HCT116 (cell line): Measurements from ENCODE around the gene PVALEF. TPM values are rescaled to one million over a fixed set of nuclear protein-coding genes. Genes with fewer than 3 reads are reported as not detected.

Experiments
- ATAC-seq: fragments of 200-7000 bp; cut with Tn5 transposase; 2 replicates; pipeline ENCODE4 v1.9.1; 2020; ENCODE audit warnings: mild to moderate bottlenecking, moderate library complexity
- BruUV-seq: library from RNA; stranded (reverse); fragments of 400-500 nt; replicated peaks from 2 replicates; lab custom pipeline; 2021; lab: Mats Ljungman, UMichigan
- CTCF ChIA-PET: fragments of 300-600 bp; sonication (Branson Sonifier 250); formaldehyde crosslinking; loops from one replicate; lab custom pipeline; 2021; ENCODE audit warnings: antibody characterized with exemption; lab: Charles Lee
- POLR2A ChIA-PET: fragments of 300-600, 350-600 bp; sonication (Branson Sonifier 250); formaldehyde crosslinking; loops from one replicate; lab custom pipeline; 2021; ENCODE audit warnings: antibody characterized with exemption; lab: Charles Lee
- RAD21 ChIA-PET, 2 experiments: fragments of 300-600 bp; sonication (Branson Sonifier 250); formaldehyde crosslinking; loops; one replicate each; lab custom pipeline; 2023; ENCODE audit warnings: low total read pairs in 2 of 2; ENCODE audit not compliant: uncharacterized antibody in 2 of 2, unreplicated experiment in 2 of 2, low non-redundant PET in 1 of 2; lab: Charles Lee
- DNase-seq: peaks from one replicate; pipeline ENCODE4 v3.0.0-alpha.2; 2010; ENCODE audit warnings: low read depth, low spot score
- H2AFZ ChIP-seq: fragments of 200-600 bp; shearing (Covaris generic), sonication (generic); 2 replicates; pipeline ENCODE4 v1.6.1; 2017; ENCODE audit warnings: low read depth, mixed run types, mixed read lengths, antibody characterized with exemption, low read length; ENCODE audit not compliant: poor library complexity, severe bottlenecking
- H3K27ac ChIP-seq: 2 replicates; pipeline ENCODE4 v1.5.1; 2012; ENCODE audit warnings: low read depth, low read length
- H3K27me3 ChIP-seq: fragments of 200-600 bp; sonication (generic); 2 replicates; pipeline ENCODE4 v1.6.1; 2016; ENCODE audit warnings: mixed run types, low read length, mixed read lengths; ENCODE audit not compliant: insufficient read depth
- H3K36me3 ChIP-seq, 2 experiments: fragments of 200-500 bp in 1 of 2; fragments of 200-600 bp in 1 of 2; sonication (Bioruptor generic) in 1 of 2; sonication (generic) in 1 of 2; 2 replicates each; pipeline versions ENCODE4 v1.5.1 to v1.6.1; 2014 to 2016; ENCODE audit warnings: low read length in 2 of 2, inconsistent platforms in 1 of 2, mixed read lengths in 1 of 2, mixed run types in 1 of 2; ENCODE audit not compliant: insufficient read depth in 2 of 2, control insufficient read depth in 1 of 2
- H3K4me1 ChIP-seq, 2 experiments: fragments of 200-600 bp in 1 of 2; sonication (generic) in 1 of 2; 2 replicates each; pipeline versions ENCODE4 v1.5.1 to v1.6.1; 2012 to 2017; ENCODE audit warnings: low read length in 2 of 2, inconsistent platforms in 1 of 2, mild to moderate bottlenecking in 1 of 2, mixed read lengths in 1 of 2, mixed run types in 1 of 2, moderate library complexity in 1 of 2; ENCODE audit not compliant: insufficient read depth in 2 of 2, control insufficient read depth in 1 of 2
- H3K4me2 ChIP-seq: fragments of 200-600 bp; sonication (generic); 2 replicates; pipeline ENCODE4 v1.6.1; 2017; ENCODE audit warnings: mixed run types, low read length, mixed read lengths
- H3K4me3 ChIP-seq, 2 experiments: fragments of 200-600 bp in 1 of 2; sonication (generic) in 1 of 2; replicated peaks in 1 of 2; 2 replicates each; pipeline ENCODE4 v1.5.1; 2011 to 2016; ENCODE audit warnings: low read length in 2 of 2, control low read depth in 1 of 2, low read depth in 1 of 2, mild to moderate bottlenecking in 1 of 2, mixed read lengths in 1 of 2, mixed run types in 1 of 2
- H3K79me2 ChIP-seq: fragments of 200-600 bp; sonication (generic); 2 replicates; pipeline ENCODE4 v1.6.1; 2017; ENCODE audit warnings: mild to moderate bottlenecking, mixed run types, low read length, moderate library complexity, mixed read lengths; ENCODE audit not compliant: insufficient read depth
- H3K9ac ChIP-seq: fragments of 200-600 bp; sonication (generic); 2 replicates; pipeline ENCODE4 v1.6.1; 2016; ENCODE audit warnings: low read length, mixed read lengths
- H3K9me2 ChIP-seq: fragments of 200-600 bp; sonication (generic), shearing (Covaris generic); 2 replicates; pipeline ENCODE4 v1.6.1; 2017; ENCODE audit warnings: mixed run types, mild to moderate bottlenecking, moderate library complexity; ENCODE audit not compliant: insufficient read depth
- H3K9me3 ChIP-seq, 2 experiments: fragments of 200-500 bp in 1 of 2; fragments of 200-600 bp in 1 of 2; sonication (Bioruptor generic) in 1 of 2; sonication (generic) in 1 of 2; 2 replicates each; pipeline ENCODE4 v1.6.1; 2014 to 2017; ENCODE audit warnings: low read length in 2 of 2, mixed read lengths in 2 of 2, inconsistent platforms in 1 of 2, low read depth in 1 of 2, mild to moderate bottlenecking in 1 of 2, mixed run types in 1 of 2, moderate library complexity in 1 of 2; ENCODE audit not compliant: control insufficient read depth in 1 of 2, insufficient read depth in 1 of 2
- H4K20me1 ChIP-seq: fragments of 200-600 bp; sonication (generic), shearing (Covaris generic); 2 replicates; pipeline ENCODE4 v1.6.1; 2017; ENCODE audit warnings: mixed run types, mild to moderate bottlenecking, moderate library complexity; ENCODE audit not compliant: insufficient read depth
- CEBPB ChIP-seq: IDR thresholded peaks from 2 replicates; pipeline ENCODE4 v1.6.1; 2012; ENCODE audit warnings: low read depth
- EZH2phosphoT487 ChIP-seq: fragments of 200-600 bp; IDR thresholded peaks from 2 replicates; pipeline ENCODE4 v1.6.1; 2018; ENCODE audit warnings: antibody characterized with exemption, borderline replicate concordance
- FOSL1 ChIP-seq: IDR thresholded peaks from 2 replicates; pipeline ENCODE4 v1.6.1; 2012; ENCODE audit warnings: low read depth
- POLR2A ChIP-seq: IDR thresholded peaks from 2 replicates; pipeline ENCODE4 v1.7.0; 2011; ENCODE audit warnings: borderline replicate concordance; ENCODE audit not compliant: insufficient read depth, insufficient read length; ENCODE audit errors: extremely low read depth
- SRF ChIP-seq: IDR thresholded peaks from 2 replicates; pipeline ENCODE4 v1.6.1; 2012; ENCODE audit warnings: low read depth
- YY1 ChIP-seq: IDR thresholded peaks from 2 replicates; pipeline ENCODE4 v1.6.1; 2011; ENCODE audit warnings: low read length, low read depth, moderate library complexity, mild to moderate bottlenecking; ENCODE audit not compliant: insufficient replicate concordance; ENCODE audit errors: extremely low read depth
- ZFX ChIP-seq: fragments of 450-650 bp; IDR thresholded peaks from 2 replicates; pipeline ENCODE4 v1.6.1; 2017
- intact Hi-C: fragments of 100-400 bp; cut with micrococcal nuclease; formaldehyde crosslinking; loops from 2 replicates; pipeline ENCODE4 v1.10.0; 2022
- total RNA-seq: library from RNA; stranded (reverse); gene quantifications from one replicate; pipeline ENCODE4 v1.2.1, GENCODE V29; 2021; ENCODE audit not compliant: unreplicated experiment
- TF ChIP-seq, protein P1 (sequence below): IDR thresholded peaks from 2 replicates; pipeline ENCODE4 v1.6.1; 2012; ENCODE audit warnings: low read depth
- TF ChIP-seq, protein P2 (sequence below): IDR thresholded peaks from 2 replicates; pipeline ENCODE4 v1.6.1; 2011; ENCODE audit warnings: mild to moderate bottlenecking, low read length, moderate library complexity; ENCODE audit not compliant: insufficient replicate concordance; ENCODE audit errors: extremely low read depth
- TF ChIP-seq, protein P3 (sequence below): IDR thresholded peaks from 2 replicates; pipeline ENCODE4 v1.6.1; 2012

PVALEF gene
- total RNA-seq, 1 experiment from 2014 or later = not detected

DNA sequence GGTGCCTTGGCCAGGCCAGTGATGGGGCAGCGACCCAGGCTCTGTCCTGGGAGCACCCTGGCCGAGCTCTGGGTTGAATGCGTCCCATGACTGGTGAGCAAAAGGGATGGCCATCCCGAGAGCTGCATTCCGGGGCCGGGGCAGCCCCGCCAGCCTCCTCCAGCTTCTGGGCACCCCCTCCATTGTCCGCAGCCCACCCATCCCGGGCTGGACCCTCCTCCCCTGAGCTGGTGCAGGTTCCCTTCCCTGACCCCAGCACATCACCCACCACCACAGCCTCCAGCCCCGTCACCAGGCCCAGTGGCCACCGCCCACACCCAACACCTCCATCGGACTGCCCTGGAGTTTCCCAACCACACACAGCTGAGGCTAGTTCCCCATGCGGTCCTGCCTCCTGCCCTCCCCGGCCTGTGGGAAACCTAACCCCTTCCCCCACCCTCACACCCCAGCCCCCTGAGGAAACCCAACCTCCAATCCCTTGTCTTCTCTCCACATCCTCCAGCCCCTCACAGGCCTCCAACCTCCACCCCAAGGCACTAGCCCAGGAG, 16.2 kb upstream of the PVALEF start:
- Histone ChIP-seq H3K27me3 (peaks cover 14% of the 10 kb centered on the region; the same call in 1 of the 2 replicates), H2AFZ (no peak overlapping the region), H4K20me1 (no peaks in the 10 kb centered on the region), H3K4me3 (no peak overlapping the region), H3K27ac (no peak overlapping the region), H3K36me3 (no peaks in the 10 kb centered on the region), H3K4me2 (no peak overlapping the region), H3K79me2 (no peaks in the 10 kb centered on the region), H3K9me2 (no peaks in the 10 kb centered on the region), H3K9me3 (no peaks in the 10 kb centered on the region), H3K4me1 (no peaks in the 10 kb centered on the region), H3K9ac (no peak overlapping the region)
- ChIA-PET CTCF (no interaction called here), POLR2A (no interaction called here), RAD21 (no interaction called here)
- TF ChIP-seq ZFX (no peak), SRF (no peak)
- TF ChIP-seq, protein P1, sequence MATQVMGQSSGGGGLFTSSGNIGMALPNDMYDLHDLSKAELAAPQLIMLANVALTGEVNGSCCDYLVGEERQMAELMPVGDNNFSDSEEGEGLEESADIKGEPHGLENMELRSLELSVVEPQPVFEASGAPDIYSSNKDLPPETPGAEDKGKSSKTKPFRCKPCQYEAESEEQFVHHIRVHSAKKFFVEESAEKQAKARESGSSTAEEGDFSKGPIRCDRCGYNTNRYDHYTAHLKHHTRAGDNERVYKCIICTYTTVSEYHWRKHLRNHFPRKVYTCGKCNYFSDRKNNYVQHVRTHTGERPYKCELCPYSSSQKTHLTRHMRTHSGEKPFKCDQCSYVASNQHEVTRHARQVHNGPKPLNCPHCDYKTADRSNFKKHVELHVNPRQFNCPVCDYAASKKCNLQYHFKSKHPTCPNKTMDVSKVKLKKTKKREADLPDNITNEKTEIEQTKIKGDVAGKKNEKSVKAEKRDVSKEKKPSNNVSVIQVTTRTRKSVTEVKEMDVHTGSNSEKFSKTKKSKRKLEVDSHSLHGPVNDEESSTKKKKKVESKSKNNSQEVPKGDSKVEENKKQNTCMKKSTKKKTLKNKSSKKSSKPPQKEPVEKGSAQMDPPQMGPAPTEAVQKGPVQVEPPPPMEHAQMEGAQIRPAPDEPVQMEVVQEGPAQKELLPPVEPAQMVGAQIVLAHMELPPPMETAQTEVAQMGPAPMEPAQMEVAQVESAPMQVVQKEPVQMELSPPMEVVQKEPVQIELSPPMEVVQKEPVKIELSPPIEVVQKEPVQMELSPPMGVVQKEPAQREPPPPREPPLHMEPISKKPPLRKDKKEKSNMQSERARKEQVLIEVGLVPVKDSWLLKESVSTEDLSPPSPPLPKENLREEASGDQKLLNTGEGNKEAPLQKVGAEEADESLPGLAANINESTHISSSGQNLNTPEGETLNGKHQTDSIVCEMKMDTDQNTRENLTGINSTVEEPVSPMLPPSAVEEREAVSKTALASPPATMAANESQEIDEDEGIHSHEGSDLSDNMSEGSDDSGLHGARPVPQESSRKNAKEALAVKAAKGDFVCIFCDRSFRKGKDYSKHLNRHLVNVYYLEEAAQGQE = no peak
- intact Hi-C loops = no loop called here
- BruUV-seq = no TSS peak
- ATAC-seq (no peak), DNase-seq (no peak)

DNA sequence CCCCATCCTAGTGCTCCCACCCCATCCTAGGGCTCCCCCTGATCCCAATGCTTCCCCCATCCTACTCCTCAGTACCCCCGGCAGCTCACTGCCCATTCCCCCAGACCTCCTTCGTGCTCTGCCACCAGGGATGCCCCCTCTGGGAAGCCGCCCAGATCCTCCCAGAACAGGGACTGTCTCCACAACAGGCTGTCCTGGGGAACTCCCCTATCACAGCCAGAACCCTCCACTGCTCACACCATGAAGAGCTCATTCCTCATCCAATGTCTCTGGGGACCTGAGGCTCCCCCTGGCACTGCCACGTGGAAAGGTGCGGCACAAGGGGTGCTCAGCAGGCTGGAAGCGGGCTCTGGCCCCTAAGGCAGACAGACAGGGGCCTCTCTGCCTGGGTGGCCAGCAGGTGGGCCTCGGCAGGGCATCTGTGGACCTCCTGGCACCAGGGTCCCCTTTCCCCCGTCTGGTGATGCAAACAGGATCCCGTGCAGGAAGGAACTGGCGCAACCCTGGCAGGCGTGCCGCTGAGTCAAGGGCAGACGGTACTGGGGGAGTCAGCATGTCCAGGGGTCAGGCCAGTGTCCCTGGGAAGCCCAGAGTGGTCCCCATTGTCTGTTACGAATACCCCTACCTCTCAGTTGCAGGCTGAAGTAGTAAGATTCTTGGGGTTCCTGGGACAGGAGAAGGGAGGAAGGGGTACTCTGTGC, 14.8 kb upstream of the PVALEF start:
- RAD21 ChIA-PET = no interaction called here
- CTCF ChIA-PET = no interaction called here
- H3K4me1 ChIP-seq = no peaks in the 10 kb centered on the region
- no peaks in the 10 kb centered on the region for H3K9me2 ChIP-seq
- intact Hi-C loops = no loop called here
- no peak overlapping the region for H3K4me2 ChIP-seq
- POLR2A ChIA-PET = no interaction called here
- DNase-seq (no peak), ATAC-seq (no peak)
- peaks cover 14% of the 10 kb centered on the region; the same call in 1 of the 2 replicates for H3K27me3 ChIP-seq
- no peak overlapping the region for H3K4me3 ChIP-seq
- H3K9ac ChIP-seq = no peak overlapping the region
- no peaks in the 10 kb centered on the region for H4K20me1 ChIP-seq
- no peaks in the 10 kb centered on the region for H3K79me2 ChIP-seq
- H3K27ac ChIP-seq = no peak overlapping the region
- H3K9me3 ChIP-seq = no peaks in the 10 kb centered on the region
- no peak overlapping the region for H2AFZ ChIP-seq
- H3K36me3 ChIP-seq = no peaks in the 10 kb centered on the region
- no TSS peak for BruUV-seq
- TF ChIP-seq FOSL1 (no peak), YY1 (no peak), SRF (no peak), CEBPB (no peak), EZH2phosphoT487 (no peak), POLR2A (no peak), ZFX (no peak)
- TF ChIP-seq, protein P2, sequence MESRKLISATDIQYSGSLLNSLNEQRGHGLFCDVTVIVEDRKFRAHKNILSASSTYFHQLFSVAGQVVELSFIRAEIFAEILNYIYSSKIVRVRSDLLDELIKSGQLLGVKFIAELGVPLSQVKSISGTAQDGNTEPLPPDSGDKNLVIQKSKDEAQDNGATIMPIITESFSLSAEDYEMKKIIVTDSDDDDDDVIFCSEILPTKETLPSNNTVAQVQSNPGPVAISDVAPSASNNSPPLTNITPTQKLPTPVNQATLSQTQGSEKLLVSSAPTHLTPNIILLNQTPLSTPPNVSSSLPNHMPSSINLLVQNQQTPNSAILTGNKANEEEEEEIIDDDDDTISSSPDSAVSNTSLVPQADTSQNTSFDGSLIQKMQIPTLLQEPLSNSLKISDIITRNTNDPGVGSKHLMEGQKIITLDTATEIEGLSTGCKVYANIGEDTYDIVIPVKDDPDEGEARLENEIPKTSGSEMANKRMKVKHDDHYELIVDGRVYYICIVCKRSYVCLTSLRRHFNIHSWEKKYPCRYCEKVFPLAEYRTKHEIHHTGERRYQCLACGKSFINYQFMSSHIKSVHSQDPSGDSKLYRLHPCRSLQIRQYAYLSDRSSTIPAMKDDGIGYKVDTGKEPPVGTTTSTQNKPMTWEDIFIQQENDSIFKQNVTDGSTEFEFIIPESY = no peak
- TF ChIP-seq, protein P3, sequence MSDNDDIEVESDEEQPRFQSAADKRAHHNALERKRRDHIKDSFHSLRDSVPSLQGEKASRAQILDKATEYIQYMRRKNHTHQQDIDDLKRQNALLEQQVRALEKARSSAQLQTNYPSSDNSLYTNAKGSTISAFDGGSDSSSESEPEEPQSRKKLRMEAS = no peak
